Measurements from ENCODE around the gene CD2BP2.

Gene CD2BP2

DNA sequence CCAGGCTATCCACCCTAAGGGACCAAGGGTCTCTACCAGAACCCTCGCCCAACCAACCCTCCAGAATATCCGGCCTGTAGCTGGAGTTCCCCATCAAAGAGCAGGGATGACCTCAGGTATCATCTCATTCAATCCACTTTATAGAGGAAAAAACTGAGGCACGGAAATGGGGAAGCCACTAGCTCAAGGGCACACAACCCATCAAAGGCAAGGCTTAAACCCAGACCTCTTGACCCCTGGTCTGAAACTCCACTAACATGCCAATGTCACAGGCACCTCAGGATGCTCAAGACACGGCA, 13.6 kb upstream of the CD2BP2 start:
- DNase-seq (ENCODE audit: low read depth) = no peak
- no peak for TF ChIP-seq CTCF (IDR thresholded peaks at IDR 0.05; ENCODE audit: insufficient read depth, low read depth, low read length, missing control alignments)
- peak overlapping the region; percentile 92 for H3K4me3 ChIP-seq (ENCODE audit: low read depth, low read length)

DNA sequence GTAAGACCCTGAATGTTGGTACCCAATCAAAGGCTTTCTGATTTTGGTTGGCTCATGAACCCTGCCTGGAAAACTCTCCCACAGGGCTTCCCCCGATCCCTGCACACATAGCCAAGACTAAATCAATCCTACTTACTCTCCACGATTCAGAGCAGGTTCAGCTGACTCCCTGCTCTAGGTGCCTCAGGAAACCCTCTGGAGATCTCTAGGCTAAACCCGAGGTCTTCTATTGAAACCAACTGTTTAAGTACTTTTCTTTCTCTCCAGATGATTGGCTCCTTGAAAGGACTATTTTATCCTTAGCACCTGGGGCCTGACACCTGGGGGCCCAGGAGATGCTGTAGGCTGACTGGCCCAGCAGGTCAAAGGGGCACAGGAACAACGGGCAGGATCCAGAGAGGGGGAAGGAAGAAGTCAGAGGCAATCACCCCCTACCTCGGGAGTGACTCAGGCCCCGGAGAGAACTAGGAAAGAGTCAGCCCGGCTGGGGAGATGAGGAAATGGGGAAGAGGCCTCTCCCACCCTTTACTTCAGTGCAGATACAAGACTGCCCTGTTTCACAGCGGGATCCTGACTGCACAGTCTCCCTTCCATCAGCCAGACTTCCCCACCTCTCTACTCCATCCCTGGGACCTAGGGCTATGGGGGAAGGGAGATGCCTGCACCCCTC, 13.1 kb upstream of the CD2BP2 start:
- peak overlapping the region; percentile 92 for H3K4me3 ChIP-seq (ENCODE audit: low read depth, low read length)
- DNase-seq (ENCODE audit: low read depth) = no peak
- no peak for TF ChIP-seq CTCF (IDR thresholded peaks at IDR 0.05; ENCODE audit: insufficient read depth, low read depth, low read length, missing control alignments)

- TF ChIP-seq CTCF (IDR thresholded peaks at IDR 0.05; ENCODE audit: insufficient read depth, low read depth, low read length, missing control alignments) = no peak
- peak overlapping the region; percentile 92 for H3K4me3 ChIP-seq (ENCODE audit: low read depth, low read length)
- no peak for DNase-seq (ENCODE audit: low read depth)
Measured at GRCh38 chr16:30367349-30368009, 12.4 kb upstream of the CD2BP2 start.

GRCh38 chr16:30366511-30366910, 11.4 kb upstream of the CD2BP2 start:
- DNase-seq (ENCODE audit: low read depth) = no peak
- no peak for TF ChIP-seq CTCF (IDR thresholded peaks at IDR 0.05; ENCODE audit: insufficient read depth, low read depth, low read length, missing control alignments)
- no peak overlapping the region for H3K4me3 ChIP-seq (ENCODE audit: low read depth, low read length)

GRCh38 chr16:30365200-30365599, 10.1 kb upstream of the CD2BP2 start:
- no peak overlapping the region for H3K4me3 ChIP-seq (ENCODE audit: low read depth, low read length)
- TF ChIP-seq CTCF (IDR thresholded peaks at IDR 0.05; ENCODE audit: insufficient read depth, low read depth, low read length, missing control alignments) = no peak
- no peak for DNase-seq (ENCODE audit: low read depth)

GRCh38 chr16:30361180-30361579, 6.1 kb upstream of the CD2BP2 start:
- no peak for DNase-seq (ENCODE audit: low read depth)
- H3K4me3 ChIP-seq (ENCODE audit: low read depth, low read length) = no peak overlapping the region
- TF ChIP-seq CTCF (IDR thresholded peaks at IDR 0.05; ENCODE audit: insufficient read depth, low read depth, low read length, missing control alignments) = no peak

DNA sequence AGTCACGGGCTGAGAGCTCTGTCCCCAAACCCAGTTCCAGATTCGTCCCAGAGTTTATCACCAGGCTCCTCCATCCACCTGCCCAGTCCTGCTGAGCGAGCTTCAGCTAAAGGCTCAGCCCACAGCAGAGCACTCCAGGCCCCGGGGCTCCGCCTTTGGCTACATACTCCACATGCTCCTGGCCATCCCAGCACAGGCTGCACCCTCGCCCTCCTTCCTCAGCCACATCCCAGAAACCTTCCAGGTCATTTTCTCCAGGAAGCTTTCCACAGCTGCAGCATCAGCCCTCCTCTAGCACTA, 4.7 kb upstream of the CD2BP2 start:
- no peak for TF ChIP-seq CTCF (IDR thresholded peaks at IDR 0.05; ENCODE audit: insufficient read depth, low read depth, low read length, missing control alignments)
- no peak overlapping the region for H3K4me3 ChIP-seq (ENCODE audit: low read depth, low read length)
- no peak for DNase-seq (ENCODE audit: low read depth)

Measured in GM12865 (cell line).